PC-9 (cell line): ENCODE measurements around the gene MAT1A.
"Not testable (repeated sequence)": the region's sequence is repeated elsewhere in the genome, so short reads cannot be mapped to it uniquely, and the experiment has no call there.

Experiments
- EZH2 ChIP-seq: fragments of 200-600 bp; sonication (generic); IDR thresholded peaks from 2 replicates; pipeline ENCODE4 v1.8.0; 2017; ENCODE audit warnings: antibody characterized with exemption, low read depth
- TF ChIP-seq, protein P1 (sequence below): fragments of 200-600 bp; sonication (generic); conservative IDR thresholded peaks from 2 replicates; pipeline ENCODE4 v1.6.1; 2017; ENCODE audit warnings: mixed run types, antibody characterized with exemption, mild to moderate bottlenecking, moderate library complexity

- TF ChIP-seq, protein P1, sequence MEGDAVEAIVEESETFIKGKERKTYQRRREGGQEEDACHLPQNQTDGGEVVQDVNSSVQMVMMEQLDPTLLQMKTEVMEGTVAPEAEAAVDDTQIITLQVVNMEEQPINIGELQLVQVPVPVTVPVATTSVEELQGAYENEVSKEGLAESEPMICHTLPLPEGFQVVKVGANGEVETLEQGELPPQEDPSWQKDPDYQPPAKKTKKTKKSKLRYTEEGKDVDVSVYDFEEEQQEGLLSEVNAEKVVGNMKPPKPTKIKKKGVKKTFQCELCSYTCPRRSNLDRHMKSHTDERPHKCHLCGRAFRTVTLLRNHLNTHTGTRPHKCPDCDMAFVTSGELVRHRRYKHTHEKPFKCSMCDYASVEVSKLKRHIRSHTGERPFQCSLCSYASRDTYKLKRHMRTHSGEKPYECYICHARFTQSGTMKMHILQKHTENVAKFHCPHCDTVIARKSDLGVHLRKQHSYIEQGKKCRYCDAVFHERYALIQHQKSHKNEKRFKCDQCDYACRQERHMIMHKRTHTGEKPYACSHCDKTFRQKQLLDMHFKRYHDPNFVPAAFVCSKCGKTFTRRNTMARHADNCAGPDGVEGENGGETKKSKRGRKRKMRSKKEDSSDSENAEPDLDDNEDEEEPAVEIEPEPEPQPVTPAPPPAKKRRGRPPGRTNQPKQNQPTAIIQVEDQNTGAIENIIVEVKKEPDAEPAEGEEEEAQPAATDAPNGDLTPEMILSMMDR, result not testable (repeated sequence)
- TF ChIP-seq EZH2, result not testable (repeated sequence)
Measured at GRCh38 chr10:80233871-80234270, 55.6 kb downstream of the MAT1A start.
